Endothelial cell of umbilical vein (primary cell): ENCODE results near the gene TUFT1.

Experiments used
- POLR2AphosphoS5 ChIP-seq: IDR thresholded peaks from 2 replicates; pipeline ENCODE4 v1.6.1; 2012; ENCODE audit warnings: low read depth, mild to moderate bottlenecking, control low read depth, low read length, moderate library complexity; ENCODE audit not compliant: insufficient read depth
- TF ChIP-seq, protein P1 (sequence below), 2 donors: IDR thresholded peaks; 1 replicate in 1 of 2; 2 replicates in 1 of 2; pipeline ENCODE4 v1.5.1; 2011; ENCODE audit warnings: low read length in 2 of 2, mild to moderate bottlenecking in 2 of 2, moderate library complexity in 2 of 2, control low read depth in 1 of 2, inconsistent platforms in 1 of 2, low read depth in 1 of 2; ENCODE audit not compliant: insufficient read depth in 1 of 2; ENCODE audit errors: extremely low read depth in 1 of 2

DNA sequence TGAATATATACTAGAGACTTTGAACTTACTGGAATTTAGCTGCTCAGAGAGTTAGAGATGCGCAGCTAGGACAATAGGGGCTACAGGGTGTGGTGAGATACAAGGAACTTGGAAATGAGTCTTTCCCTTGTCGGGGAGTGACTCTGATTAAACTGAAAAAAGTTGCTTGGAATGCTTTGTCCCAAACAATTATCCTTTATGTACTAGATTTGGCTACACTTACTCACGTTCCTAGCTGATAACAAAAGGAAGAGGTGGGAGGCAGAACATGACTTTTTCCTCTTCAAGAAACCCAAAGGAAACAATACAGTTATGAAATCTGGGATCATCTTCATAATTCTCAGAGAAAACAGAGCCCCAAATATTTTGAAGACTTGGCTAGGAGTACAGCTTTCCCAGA, 35.9 kb upstream of the TUFT1 start:
- TF ChIP-seq POLR2AphosphoS5, result no peak
- TF ChIP-seq, protein P1, sequence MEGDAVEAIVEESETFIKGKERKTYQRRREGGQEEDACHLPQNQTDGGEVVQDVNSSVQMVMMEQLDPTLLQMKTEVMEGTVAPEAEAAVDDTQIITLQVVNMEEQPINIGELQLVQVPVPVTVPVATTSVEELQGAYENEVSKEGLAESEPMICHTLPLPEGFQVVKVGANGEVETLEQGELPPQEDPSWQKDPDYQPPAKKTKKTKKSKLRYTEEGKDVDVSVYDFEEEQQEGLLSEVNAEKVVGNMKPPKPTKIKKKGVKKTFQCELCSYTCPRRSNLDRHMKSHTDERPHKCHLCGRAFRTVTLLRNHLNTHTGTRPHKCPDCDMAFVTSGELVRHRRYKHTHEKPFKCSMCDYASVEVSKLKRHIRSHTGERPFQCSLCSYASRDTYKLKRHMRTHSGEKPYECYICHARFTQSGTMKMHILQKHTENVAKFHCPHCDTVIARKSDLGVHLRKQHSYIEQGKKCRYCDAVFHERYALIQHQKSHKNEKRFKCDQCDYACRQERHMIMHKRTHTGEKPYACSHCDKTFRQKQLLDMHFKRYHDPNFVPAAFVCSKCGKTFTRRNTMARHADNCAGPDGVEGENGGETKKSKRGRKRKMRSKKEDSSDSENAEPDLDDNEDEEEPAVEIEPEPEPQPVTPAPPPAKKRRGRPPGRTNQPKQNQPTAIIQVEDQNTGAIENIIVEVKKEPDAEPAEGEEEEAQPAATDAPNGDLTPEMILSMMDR (IDR thresholded peaks at IDR 0.05; ENCODE audit: extremely low read depth in 1 of 2, insufficient read depth in 1 of 2, low read depth in 1 of 2, low read length in 2 of 2), result no peak
